ENCODE data around the gene APLP2. TPM values are rescaled to one million over a fixed set of nuclear protein-coding genes. Genes with fewer than 3 reads are reported as not detected.

The APLP2 gene
- total and polyA plus RNA-seq, 2 experiments from 2014 or later: 481 to 485 TPM

DNA sequence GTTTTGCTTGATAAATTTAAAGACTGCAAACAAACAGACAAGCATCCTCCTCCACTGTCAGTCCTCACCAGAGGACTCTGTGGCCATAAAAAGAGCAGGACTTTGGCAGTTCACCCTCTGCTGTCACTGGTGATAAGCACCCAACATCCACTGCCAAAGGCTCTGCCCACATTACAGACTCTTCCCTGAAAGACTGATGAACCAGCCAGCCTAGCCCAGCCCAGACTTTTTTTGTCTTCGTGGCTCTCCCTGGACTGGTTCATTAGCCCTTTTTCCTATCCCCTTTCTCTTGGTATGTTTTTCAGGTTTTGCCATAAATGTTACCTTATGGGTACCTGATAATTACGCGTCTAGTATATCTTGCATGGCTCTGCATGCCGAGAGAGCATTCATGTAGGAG is 104.9 kb downstream of the APLP2 start:
- H3K27ac ChIP-seq: no peak overlapping the region
- no peak for DNase-seq (ENCODE audit: low spot score)
- peaks cover 17% of the 10 kb centered on the region for H3K4me1 ChIP-seq (ENCODE audit: insufficient read depth)
- H3K79me2 ChIP-seq: peaks cover 96% of the 10 kb centered on the region
- no peaks in the 10 kb centered on the region for H3K27me3 ChIP-seq
- WGBS (ENCODE audit: low lambda C conversion rate, missing lambda C conversion rate): 94% methylated on average over 4 of the region's 4 CpGs
- peaks cover 10% of the 10 kb centered on the region for H4K20me1 ChIP-seq (ENCODE audit: insufficient read depth, poor library complexity, severe bottlenecking)
- no peaks in the 10 kb centered on the region for H3K9me3 ChIP-seq (ENCODE audit: low read depth)
- H3K9me2 ChIP-seq (replicated peaks; ENCODE audit: insufficient read depth): no peaks in the 10 kb centered on the region
- TF ChIP-seq EZH2phosphoT487 (IDR thresholded peaks at IDR 0.05; ENCODE audit: low read depth, severe bottlenecking, unreplicated experiment) (no peak), EZH2 (IDR thresholded peaks at IDR 0.05; ENCODE audit: borderline replicate concordance) (no peak)
- TF ChIP-seq, protein P1, sequence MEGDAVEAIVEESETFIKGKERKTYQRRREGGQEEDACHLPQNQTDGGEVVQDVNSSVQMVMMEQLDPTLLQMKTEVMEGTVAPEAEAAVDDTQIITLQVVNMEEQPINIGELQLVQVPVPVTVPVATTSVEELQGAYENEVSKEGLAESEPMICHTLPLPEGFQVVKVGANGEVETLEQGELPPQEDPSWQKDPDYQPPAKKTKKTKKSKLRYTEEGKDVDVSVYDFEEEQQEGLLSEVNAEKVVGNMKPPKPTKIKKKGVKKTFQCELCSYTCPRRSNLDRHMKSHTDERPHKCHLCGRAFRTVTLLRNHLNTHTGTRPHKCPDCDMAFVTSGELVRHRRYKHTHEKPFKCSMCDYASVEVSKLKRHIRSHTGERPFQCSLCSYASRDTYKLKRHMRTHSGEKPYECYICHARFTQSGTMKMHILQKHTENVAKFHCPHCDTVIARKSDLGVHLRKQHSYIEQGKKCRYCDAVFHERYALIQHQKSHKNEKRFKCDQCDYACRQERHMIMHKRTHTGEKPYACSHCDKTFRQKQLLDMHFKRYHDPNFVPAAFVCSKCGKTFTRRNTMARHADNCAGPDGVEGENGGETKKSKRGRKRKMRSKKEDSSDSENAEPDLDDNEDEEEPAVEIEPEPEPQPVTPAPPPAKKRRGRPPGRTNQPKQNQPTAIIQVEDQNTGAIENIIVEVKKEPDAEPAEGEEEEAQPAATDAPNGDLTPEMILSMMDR (IDR thresholded peaks at IDR 0.05; ENCODE audit: poor library complexity): no peak
- H3K4me3 ChIP-seq: no peak overlapping the region
- H3K36me3 ChIP-seq (replicated peaks; ENCODE audit: insufficient read depth, low read depth): no peaks in the 10 kb centered on the region
- no peak overlapping the region for H3K4me2 ChIP-seq
- no peak overlapping the region for H2AFZ ChIP-seq

GRCh38 chr11:130175898-130176297 is 106.2 kb downstream of the APLP2 start:
- Histone ChIP-seq H3K27ac (no peak overlapping the region), H3K4me1 (ENCODE audit: insufficient read depth) (peaks cover 30% of the 10 kb centered on the region), H3K79me2 (peaks cover 85% of the 10 kb centered on the region), H3K36me3 (replicated peaks; ENCODE audit: insufficient read depth, low read depth) (no peaks in the 10 kb centered on the region), H3K4me3 (no peak overlapping the region), H3K27me3 (no peaks in the 10 kb centered on the region), H3K9me3 (ENCODE audit: low read depth) (no peaks in the 10 kb centered on the region), H4K20me1 (ENCODE audit: insufficient read depth, poor library complexity, severe bottlenecking) (peaks cover under 1% of the 10 kb centered on the region), H3K9me2 (replicated peaks; ENCODE audit: insufficient read depth) (no peaks in the 10 kb centered on the region), H2AFZ (no peak overlapping the region), H3K4me2 (no peak overlapping the region)
- WGBS (ENCODE audit: low lambda C conversion rate, missing lambda C conversion rate): 87% methylated on average over 5 of the region's 5 CpGs
- TF ChIP-seq, protein P1 (IDR thresholded peaks at IDR 0.05; ENCODE audit: poor library complexity): no peak
- TF ChIP-seq EZH2phosphoT487 (IDR thresholded peaks at IDR 0.05; ENCODE audit: low read depth, severe bottlenecking, unreplicated experiment) (no peak), EZH2 (IDR thresholded peaks at IDR 0.05; ENCODE audit: borderline replicate concordance) (no peak)
- DNase-seq (ENCODE audit: low spot score): no peak

- Histone ChIP-seq H3K9me2 (replicated peaks; ENCODE audit: insufficient read depth) (no peaks in the 10 kb centered on the region), H3K4me2 (no peak overlapping the region), H3K27me3 (no peaks in the 10 kb centered on the region), H3K9me3 (ENCODE audit: low read depth) (no peaks in the 10 kb centered on the region), H3K36me3 (replicated peaks; ENCODE audit: insufficient read depth, low read depth) (no peaks in the 10 kb centered on the region), H3K79me2 (peaks cover 70% of the 10 kb centered on the region), H3K4me3 (no peak overlapping the region), H3K27ac (peak overlapping the region; percentile 89), H2AFZ (no peak overlapping the region), H3K4me1 (ENCODE audit: insufficient read depth) (peaks cover 37% of the 10 kb centered on the region), H4K20me1 (ENCODE audit: insufficient read depth, poor library complexity, severe bottlenecking) (no peaks in the 10 kb centered on the region)
- DNase-seq (ENCODE audit: low spot score): no peak
- 95% methylated on average over 10 of the region's 10 CpGs for WGBS (ENCODE audit: low lambda C conversion rate, missing lambda C conversion rate)
- TF ChIP-seq, protein P1 (IDR thresholded peaks at IDR 0.05; ENCODE audit: poor library complexity): no peak
- TF ChIP-seq EZH2 (IDR thresholded peaks at IDR 0.05; ENCODE audit: borderline replicate concordance) (no peak), EZH2phosphoT487 (IDR thresholded peaks at IDR 0.05; ENCODE audit: low read depth, severe bottlenecking, unreplicated experiment) (no peak)
These were observed 108.1 kb downstream of the APLP2 start for GRCh38 chr11:130177782-130178181.

All from hepatocyte (in vitro differentiated cells).